Measurements from ENCODE around the gene TPM1.

- TF ChIP-seq POLR2A (IDR thresholded peaks at IDR 0.05) (no peak), CTCF (IDR thresholded peaks at IDR 0.05) (no peak), POLR2AphosphoS5 (IDR thresholded peaks at IDR 0.05) (no peak)
Observed at GRCh38 chr15:63000706-63001105, 41.8 kb upstream of the TPM1 start.

Data from suprapubic skin (tissue), 4 donors.